ENCODE results near the gene SPACDR.

SPACDR gene

DNA sequence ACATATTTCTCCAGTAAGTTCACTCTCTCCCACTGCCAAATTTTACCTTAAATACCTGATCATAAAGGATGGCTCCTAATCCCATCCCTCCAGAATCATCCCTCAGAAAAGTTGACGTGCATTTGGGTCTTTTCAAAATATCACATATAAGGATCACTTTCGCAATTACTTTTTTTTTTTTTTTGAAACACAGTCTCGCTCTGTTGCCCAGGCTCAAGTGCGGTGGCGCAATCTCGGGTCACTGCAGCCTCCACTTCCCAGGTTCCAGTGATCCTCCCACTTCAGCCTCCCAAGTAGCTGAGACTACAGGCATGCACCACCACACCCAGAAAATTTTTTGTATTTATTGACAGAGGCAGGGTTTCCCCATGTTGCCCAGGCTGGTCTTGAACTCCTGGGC lies 53.0 kb downstream of the SPACDR start:
- no peak for DNase-seq

DNA sequence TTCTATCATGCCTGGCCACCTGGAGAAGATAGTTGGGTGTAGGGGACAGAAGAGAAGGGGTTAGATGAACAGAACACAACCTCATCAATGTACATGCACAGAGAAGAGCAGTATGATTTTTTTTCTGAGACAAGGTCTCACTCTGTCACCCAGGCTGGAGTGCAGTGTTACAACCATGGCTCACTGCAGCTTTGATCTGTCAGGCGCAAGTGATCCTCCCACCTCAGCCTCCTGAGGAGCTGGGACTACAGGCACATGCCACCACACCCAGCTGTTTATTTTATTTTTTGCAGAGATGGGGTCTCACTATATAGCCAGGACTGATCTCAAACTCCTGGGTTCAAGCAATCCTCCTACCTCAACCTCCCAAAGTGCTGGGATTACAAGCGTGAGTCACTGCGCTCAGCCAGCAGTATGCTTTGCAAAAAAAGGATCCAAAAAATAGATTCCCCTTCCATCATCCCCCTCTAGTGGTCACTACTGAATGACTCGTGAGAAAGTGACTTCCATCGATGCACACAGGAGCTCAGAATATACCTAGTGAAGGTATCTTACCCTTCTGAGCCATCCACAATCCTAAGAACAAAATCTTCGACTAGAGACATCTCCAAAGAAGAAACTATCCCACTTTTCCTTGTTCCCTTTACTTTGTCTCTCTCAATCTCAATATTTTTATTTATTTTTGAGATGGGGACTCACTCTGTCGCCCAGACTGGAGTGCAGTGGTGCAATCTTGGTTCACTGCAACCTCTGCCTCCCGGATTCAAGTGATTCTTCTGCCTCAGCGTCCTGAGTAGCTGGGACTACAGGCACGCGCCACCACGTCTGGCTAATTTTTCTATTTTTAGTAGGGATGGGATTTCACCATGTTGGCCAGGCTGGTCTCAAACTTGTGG lies 56.5 kb downstream of the SPACDR start:
- DNase-seq = peak; percentile 71

DNA sequence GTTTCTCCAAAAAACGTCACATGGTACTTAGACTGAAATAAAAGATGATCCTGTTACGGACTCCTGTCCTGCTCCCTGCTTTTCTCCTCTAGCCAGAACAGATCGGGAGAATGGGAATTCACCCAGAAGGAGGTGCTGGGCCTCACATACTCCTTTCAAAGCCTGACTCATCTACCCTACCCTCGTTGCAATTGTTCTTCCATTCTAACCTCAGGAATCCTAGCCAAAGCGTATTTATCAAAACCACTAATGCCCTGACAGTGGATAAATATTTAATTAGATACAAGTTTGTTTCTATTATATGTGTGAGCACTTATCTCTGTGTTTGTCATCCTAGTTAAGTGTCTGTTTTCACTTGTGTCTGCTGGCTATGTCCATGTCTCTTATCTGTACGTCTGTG lies 57.3 kb downstream of the SPACDR start:
- peak; percentile 50 for DNase-seq
